HCT116 (cell line): ENCODE data around the gene TTLL9. TPM values are rescaled to one million over a fixed set of nuclear protein-coding genes. Genes with fewer than 3 reads are reported as not detected.

Source experiments
- ATAC-seq: fragments of 200-7000 bp; cut with Tn5 transposase; 2 replicates; pipeline ENCODE4 v1.9.1; 2020; ENCODE audit warnings: mild to moderate bottlenecking, moderate library complexity
- BruUV-seq: library from RNA; stranded (reverse); fragments of 400-500 nt; replicated peaks from 2 replicates; lab custom pipeline; 2021; lab: Mats Ljungman, UMichigan
- CTCF ChIA-PET: fragments of 300-600 bp; sonication (Branson Sonifier 250); formaldehyde crosslinking; loops from one replicate; lab custom pipeline; 2021; ENCODE audit warnings: antibody characterized with exemption; lab: Charles Lee
- POLR2A ChIA-PET: fragments of 300-600, 350-600 bp; sonication (Branson Sonifier 250); formaldehyde crosslinking; loops from one replicate; lab custom pipeline; 2021; ENCODE audit warnings: antibody characterized with exemption; lab: Charles Lee
- RAD21 ChIA-PET, 2 experiments: fragments of 300-600 bp; sonication (Branson Sonifier 250); formaldehyde crosslinking; loops; one replicate each; lab custom pipeline; 2023; ENCODE audit warnings: low total read pairs in 2 of 2; ENCODE audit not compliant: uncharacterized antibody in 2 of 2, unreplicated experiment in 2 of 2, low non-redundant PET in 1 of 2; lab: Charles Lee
- DNase-seq: peaks from one replicate; pipeline ENCODE4 v3.0.0-alpha.2; 2010; ENCODE audit warnings: low read depth, low spot score
- H2AFZ ChIP-seq: fragments of 200-600 bp; shearing (Covaris generic), sonication (generic); 2 replicates; pipeline ENCODE4 v1.6.1; 2017; ENCODE audit warnings: low read depth, mixed run types, mixed read lengths, antibody characterized with exemption, low read length; ENCODE audit not compliant: poor library complexity, severe bottlenecking
- H3K27ac ChIP-seq: 2 replicates; pipeline ENCODE4 v1.5.1; 2012; ENCODE audit warnings: low read depth, low read length
- H3K27me3 ChIP-seq: fragments of 200-600 bp; sonication (generic); 2 replicates; pipeline ENCODE4 v1.6.1; 2016; ENCODE audit warnings: mixed run types, low read length, mixed read lengths; ENCODE audit not compliant: insufficient read depth
- H3K36me3 ChIP-seq, 2 experiments: fragments of 200-500 bp in 1 of 2; fragments of 200-600 bp in 1 of 2; sonication (Bioruptor generic) in 1 of 2; sonication (generic) in 1 of 2; 2 replicates each; pipeline versions ENCODE4 v1.5.1 to v1.6.1; 2014 to 2016; ENCODE audit warnings: low read length in 2 of 2, inconsistent platforms in 1 of 2, mixed read lengths in 1 of 2, mixed run types in 1 of 2; ENCODE audit not compliant: insufficient read depth in 2 of 2, control insufficient read depth in 1 of 2
- H3K4me1 ChIP-seq, 2 experiments: fragments of 200-600 bp in 1 of 2; sonication (generic) in 1 of 2; 2 replicates each; pipeline versions ENCODE4 v1.5.1 to v1.6.1; 2012 to 2017; ENCODE audit warnings: low read length in 2 of 2, inconsistent platforms in 1 of 2, mild to moderate bottlenecking in 1 of 2, mixed read lengths in 1 of 2, mixed run types in 1 of 2, moderate library complexity in 1 of 2; ENCODE audit not compliant: insufficient read depth in 2 of 2, control insufficient read depth in 1 of 2
- H3K4me2 ChIP-seq: fragments of 200-600 bp; sonication (generic); 2 replicates; pipeline ENCODE4 v1.6.1; 2017; ENCODE audit warnings: mixed run types, low read length, mixed read lengths
- H3K4me3 ChIP-seq, 2 experiments: fragments of 200-600 bp in 1 of 2; sonication (generic) in 1 of 2; replicated peaks in 1 of 2; 2 replicates each; pipeline ENCODE4 v1.5.1; 2011 to 2016; ENCODE audit warnings: low read length in 2 of 2, control low read depth in 1 of 2, low read depth in 1 of 2, mild to moderate bottlenecking in 1 of 2, mixed read lengths in 1 of 2, mixed run types in 1 of 2
- H3K79me2 ChIP-seq: fragments of 200-600 bp; sonication (generic); 2 replicates; pipeline ENCODE4 v1.6.1; 2017; ENCODE audit warnings: mild to moderate bottlenecking, mixed run types, low read length, moderate library complexity, mixed read lengths; ENCODE audit not compliant: insufficient read depth
- H3K9ac ChIP-seq: fragments of 200-600 bp; sonication (generic); 2 replicates; pipeline ENCODE4 v1.6.1; 2016; ENCODE audit warnings: low read length, mixed read lengths
- H3K9me2 ChIP-seq: fragments of 200-600 bp; sonication (generic), shearing (Covaris generic); 2 replicates; pipeline ENCODE4 v1.6.1; 2017; ENCODE audit warnings: mixed run types, mild to moderate bottlenecking, moderate library complexity; ENCODE audit not compliant: insufficient read depth
- H3K9me3 ChIP-seq, 2 experiments: fragments of 200-500 bp in 1 of 2; fragments of 200-600 bp in 1 of 2; sonication (Bioruptor generic) in 1 of 2; sonication (generic) in 1 of 2; 2 replicates each; pipeline ENCODE4 v1.6.1; 2014 to 2017; ENCODE audit warnings: low read length in 2 of 2, mixed read lengths in 2 of 2, inconsistent platforms in 1 of 2, low read depth in 1 of 2, mild to moderate bottlenecking in 1 of 2, mixed run types in 1 of 2, moderate library complexity in 1 of 2; ENCODE audit not compliant: control insufficient read depth in 1 of 2, insufficient read depth in 1 of 2
- H4K20me1 ChIP-seq: fragments of 200-600 bp; sonication (generic), shearing (Covaris generic); 2 replicates; pipeline ENCODE4 v1.6.1; 2017; ENCODE audit warnings: mixed run types, mild to moderate bottlenecking, moderate library complexity; ENCODE audit not compliant: insufficient read depth
- ELF1 ChIP-seq: IDR thresholded peaks from 2 replicates; pipeline ENCODE4 v1.6.1; 2012; ENCODE audit warnings: low read depth, borderline replicate concordance
- EZH2 ChIP-seq: fragments of 200-600 bp; sonication (generic); IDR thresholded peaks from 2 replicates; pipeline ENCODE4 v1.6.1; 2017; ENCODE audit warnings: antibody characterized with exemption, mixed run types
- YY1 ChIP-seq: IDR thresholded peaks from 2 replicates; pipeline ENCODE4 v1.6.1; 2011; ENCODE audit warnings: low read length, low read depth, moderate library complexity, mild to moderate bottlenecking; ENCODE audit not compliant: insufficient replicate concordance; ENCODE audit errors: extremely low read depth
- ZNF274 ChIP-seq: fragments of 200-500 bp; sonication (Bioruptor generic); IDR thresholded peaks from 2 replicates; pipeline ENCODE4 v1.6.1; 2014; ENCODE audit warnings: mild to moderate bottlenecking, low read depth, low read length, inconsistent platforms
- intact Hi-C: fragments of 100-400 bp; cut with micrococcal nuclease; formaldehyde crosslinking; loops from 2 replicates; pipeline ENCODE4 v1.10.0; 2022
- total RNA-seq: library from RNA; stranded (reverse); gene quantifications from one replicate; pipeline ENCODE4 v1.2.1, GENCODE V29; 2021; ENCODE audit not compliant: unreplicated experiment

The TTLL9 gene
- total RNA-seq, 1 experiment from 2014 or later = not detected

GRCh38 chr20:31909253-31910070 lies 39.0 kb downstream of the TTLL9 start:
- DNase-seq (no peak), ATAC-seq (no peak)
- ChIA-PET RAD21 (no interaction called here), CTCF (no interaction called here), POLR2A (no interaction called here)
- Histone ChIP-seq H2AFZ (no peak overlapping the region), H3K4me3 (no peak overlapping the region), H3K4me1 (no peaks in the 10 kb centered on the region), H3K36me3 (no peaks in the 10 kb centered on the region), H3K27ac (no peak overlapping the region), H3K9ac (no peak overlapping the region), H3K79me2 (no peaks in the 10 kb centered on the region), H4K20me1 (no peaks in the 10 kb centered on the region), H3K9me2 (no peaks in the 10 kb centered on the region), H3K9me3 (no peaks in the 10 kb centered on the region), H3K4me2 (no peak overlapping the region), H3K27me3 (no peaks in the 10 kb centered on the region)
- intact Hi-C loops = no loop called here
- TF ChIP-seq ZNF274 = no peak
- TF ChIP-seq ELF1 = no peak
- no peak for TF ChIP-seq YY1
- no TSS peak for BruUV-seq

- RAD21 ChIA-PET = no interaction called here
- no peaks in the 10 kb centered on the region for H4K20me1 ChIP-seq
- no peaks in the 10 kb centered on the region for H3K4me1 ChIP-seq
- no peak overlapping the region for H3K4me2 ChIP-seq
- intact Hi-C loops = no loop called here
- no peak for ATAC-seq
- H3K4me3 ChIP-seq = no peak overlapping the region
- CTCF ChIA-PET = no interaction called here
- H3K9ac ChIP-seq = no peak overlapping the region
- H2AFZ ChIP-seq = no peak overlapping the region
- no peaks in the 10 kb centered on the region for H3K9me2 ChIP-seq
- H3K27ac ChIP-seq = no peak overlapping the region
- H3K9me3 ChIP-seq = no peaks in the 10 kb centered on the region
- H3K36me3 ChIP-seq = no peaks in the 10 kb centered on the region
- no peaks in the 10 kb centered on the region for H3K79me2 ChIP-seq
- BruUV-seq = no TSS peak
- DNase-seq = no peak
- TF ChIP-seq ZNF274 = no peak
- no peak for TF ChIP-seq EZH2
- no peak for TF ChIP-seq ELF1
- POLR2A ChIA-PET = no interaction called here
- H3K27me3 ChIP-seq = no peaks in the 10 kb centered on the region
Observed at GRCh38 chr20:31910071-31910803, 39.8 kb downstream of the TTLL9 start.
